ENCODE data around the gene SV2B.

The SV2B gene

GRCh38 chr15:91200101-91200754 is 100.2 kb downstream of the SV2B start:
- no peak for DNase-seq

GRCh38 chr15:91202510-91203102 is 102.5 kb downstream of the SV2B start:
- no peak for DNase-seq

GRCh38 chr15:91203619-91204203 is 103.7 kb downstream of the SV2B start:
- no peak for DNase-seq

- no peak for DNase-seq
These were observed 108.3 kb downstream of the SV2B start for GRCh38 chr15:91208371-91208770.

- DNase-seq = no peak
These were observed 109.3 kb downstream of the SV2B start for GRCh38 chr15:91209318-91209717.

- DNase-seq = no peak
These were observed 109.7 kb downstream of the SV2B start for GRCh38 chr15:91209726-91210125.

- DNase-seq = no peak
These were observed 114.9 kb downstream of the SV2B start for GRCh38 chr15:91214675-91215590.

- no peak for DNase-seq
These were observed 115.9 kb downstream of the SV2B start for GRCh38 chr15:91216000-91216399.

GRCh38 chr15:91219206-91219605 is 119.1 kb downstream of the SV2B start:
- DNase-seq = no peak

GRCh38 chr15:91222052-91222451 is 122.0 kb downstream of the SV2B start:
- no peak for DNase-seq

- DNase-seq = no peak
These were observed 123.8 kb downstream of the SV2B start for GRCh38 chr15:91223863-91224262.

GRCh38 chr15:91224755-91225380 is 124.8 kb downstream of the SV2B start:
- DNase-seq = no peak

- DNase-seq = no peak
These were observed 125.7 kb downstream of the SV2B start for GRCh38 chr15:91225741-91226140.

GRCh38 chr15:91227117-91227516 is 127.1 kb downstream of the SV2B start:
- no peak for DNase-seq

GRCh38 chr15:91227766-91228165 is 127.7 kb downstream of the SV2B start:
- no peak for DNase-seq

GRCh38 chr15:91228383-91228782 is 128.3 kb downstream of the SV2B start:
- no peak for DNase-seq

- DNase-seq = no peak
These were observed 128.8 kb downstream of the SV2B start for GRCh38 chr15:91228890-91229289.

GRCh38 chr15:91231703-91232102 is 131.6 kb downstream of the SV2B start:
- DNase-seq = no peak

GRCh38 chr15:91234759-91235158 is 134.7 kb downstream of the SV2B start:
- no peak for DNase-seq

- DNase-seq = no peak
These were observed 135.3 kb downstream of the SV2B start for GRCh38 chr15:91235376-91235775.

- no peak for DNase-seq
These were observed 137.4 kb downstream of the SV2B start for GRCh38 chr15:91237445-91237844.

- no peak for DNase-seq
These were observed 138.8 kb downstream of the SV2B start for GRCh38 chr15:91238644-91239425.
